Measurements from ENCODE around the gene RPIA.
A peak's percentile ranks its signal among the peaks of the same experiment; 100 is the strongest.

The RPIA gene

DNA sequence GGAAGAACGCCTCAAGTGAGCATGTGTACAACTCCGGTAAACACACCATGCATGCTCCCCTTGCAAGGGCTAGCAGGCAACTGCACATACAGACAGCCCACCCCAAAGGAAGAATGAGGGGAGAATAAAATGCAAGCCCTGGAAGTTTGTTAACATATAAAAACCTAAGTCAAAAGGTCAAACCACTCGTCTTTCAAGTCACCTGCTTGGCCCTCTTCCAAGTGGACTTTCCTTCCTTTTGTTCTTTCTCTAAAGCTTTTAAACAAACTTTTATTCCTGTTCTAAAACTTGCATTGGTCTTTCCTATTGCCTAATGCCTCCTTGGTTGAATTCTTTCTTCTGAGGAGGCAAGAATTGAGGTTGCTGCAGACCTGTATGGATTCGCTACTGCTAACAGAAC lies 5.2 kb upstream of the RPIA start:
- no peak for DNase-seq

GRCh38 chr2:88687384-88687783 lies 4.1 kb upstream of the RPIA start:
- no peak for DNase-seq

DNA sequence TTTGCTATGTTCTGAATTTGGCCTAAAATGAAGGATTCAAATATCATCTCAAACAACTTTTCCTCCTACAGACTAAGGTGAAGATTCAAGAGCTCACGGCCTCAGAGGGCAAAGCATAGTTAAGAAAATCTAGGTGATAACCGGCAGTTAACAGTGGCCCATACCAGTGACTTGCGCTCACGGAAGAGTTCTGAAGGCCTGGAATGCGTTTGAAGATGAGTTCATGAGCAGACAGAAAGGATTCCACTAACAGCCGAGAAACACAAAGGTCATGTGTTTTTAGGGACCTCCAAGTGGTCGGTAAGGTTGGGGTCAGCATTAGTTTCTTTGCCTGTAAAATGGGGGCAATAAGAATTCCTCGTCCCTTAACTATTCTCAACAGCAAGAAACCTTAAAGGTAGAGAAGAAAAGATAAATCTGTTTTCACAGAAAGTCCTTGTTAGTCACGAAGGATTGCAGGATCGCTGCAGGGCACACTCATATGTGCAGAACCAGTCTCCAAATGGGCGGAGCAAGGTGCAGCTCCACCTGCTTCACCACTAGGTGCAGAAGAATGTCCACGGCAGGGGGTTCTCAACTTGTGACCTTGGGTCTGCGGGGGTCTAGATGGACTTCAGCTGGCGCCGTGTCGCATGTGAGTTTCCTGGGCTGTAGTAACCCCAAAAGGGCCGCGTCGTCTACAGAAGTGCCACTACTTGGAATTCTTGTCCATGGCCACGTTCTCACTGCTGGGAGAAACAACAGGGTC lies 708 bp upstream of the RPIA start:
- peak; percentile 48 for DNase-seq

GRCh38 chr2:88692187-88692586 lies 714 bp downstream of the RPIA start:
- DNase-seq, result peak; percentile 6

- no peak for DNase-seq
These were observed 2.5 kb downstream of the RPIA start for GRCh38 chr2:88693911-88694414.

DNA sequence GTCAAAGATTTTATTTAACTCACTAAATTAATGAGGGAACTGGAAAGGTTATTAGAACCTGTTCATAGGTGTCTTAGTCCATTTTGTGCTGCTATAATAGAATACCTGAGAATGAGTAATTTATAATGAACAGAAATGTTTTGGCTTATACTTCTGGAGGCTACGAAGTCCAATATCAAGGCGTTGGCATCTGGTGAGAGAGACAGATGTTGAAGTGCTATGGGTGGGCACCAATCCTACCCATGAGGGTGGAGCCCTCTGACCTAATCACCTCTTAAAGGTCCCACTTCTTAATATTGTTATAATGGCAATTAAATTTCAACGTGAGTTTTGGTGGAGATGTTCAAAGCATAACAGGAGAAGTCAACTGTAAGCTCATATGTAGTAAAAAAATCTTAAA lies 5.1 kb downstream of the RPIA start:
- DNase-seq, result no peak

DNA sequence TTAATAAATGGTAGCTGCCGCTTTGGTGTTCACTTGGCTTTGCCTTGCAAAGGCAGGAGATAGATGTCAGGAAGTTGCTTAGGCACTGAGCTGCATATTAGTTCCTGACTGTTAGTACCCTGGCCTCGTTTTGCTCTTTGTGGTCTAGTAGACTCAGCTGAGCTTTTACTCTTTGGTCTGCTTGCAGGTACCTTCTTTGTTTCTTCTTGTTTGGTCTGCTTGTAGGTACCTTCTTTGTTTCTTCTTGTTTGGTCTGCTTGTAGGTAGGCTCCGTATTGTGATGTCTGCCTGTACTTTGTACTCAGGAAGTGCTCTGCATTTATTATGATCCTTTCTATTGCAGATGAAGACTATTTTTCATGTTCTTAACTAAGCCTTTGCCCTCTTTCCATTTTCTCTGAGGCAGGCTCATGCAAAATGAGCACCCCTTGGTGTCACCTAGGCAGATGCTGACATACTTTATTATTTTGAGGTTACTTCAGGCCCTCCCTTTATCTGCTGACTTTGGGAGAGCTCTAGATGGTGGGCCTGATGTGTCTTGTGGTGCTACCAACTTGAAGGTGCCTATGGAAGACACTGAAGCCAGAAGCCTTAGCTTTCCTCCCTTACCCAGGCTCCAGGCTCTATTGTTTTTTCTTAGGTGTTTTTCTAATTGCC lies 6.0 kb downstream of the RPIA start:
- DNase-seq, result no peak

- DNase-seq, result no peak
These were observed 6.5 kb downstream of the RPIA start for GRCh38 chr2:88698027-88698413.

DNA sequence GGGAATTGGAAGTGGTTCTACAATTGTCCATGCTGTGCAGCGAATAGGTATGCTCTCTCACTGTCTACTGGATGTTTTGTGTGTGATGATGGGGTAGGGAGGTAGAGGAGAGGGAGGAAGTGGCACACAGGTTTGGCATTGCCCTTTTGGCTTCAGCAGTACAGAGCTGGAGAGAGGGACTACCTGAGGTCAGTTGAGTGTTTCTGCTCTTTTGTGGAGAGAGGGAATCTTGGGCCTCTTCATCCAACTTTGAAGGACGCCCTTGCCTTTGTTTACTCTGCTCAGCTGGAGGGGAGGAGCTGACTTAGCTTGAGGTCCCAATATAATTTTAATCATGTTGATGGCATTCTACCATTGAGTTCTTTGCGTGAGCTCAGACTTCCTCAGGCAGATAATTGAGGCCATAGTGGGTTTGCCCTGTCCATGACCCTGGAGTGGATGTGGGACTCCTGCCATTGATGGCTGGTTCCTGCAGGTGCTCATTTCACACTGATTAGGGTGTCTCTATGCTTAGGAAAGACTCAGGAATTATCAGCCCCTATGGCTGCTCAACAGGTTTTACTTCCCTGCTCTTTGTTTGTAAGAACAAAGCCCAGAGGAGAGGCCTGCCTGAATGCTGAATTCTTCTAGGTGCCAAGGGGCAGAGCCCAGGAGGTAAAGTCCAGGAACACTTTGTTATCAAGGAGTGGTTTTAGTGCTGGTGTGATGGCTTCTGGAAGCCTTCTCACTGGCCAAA lies 7.2 kb downstream of the RPIA start:
- no peak for DNase-seq

- DNase-seq, result no peak
These were observed 15.5 kb downstream of the RPIA start for GRCh38 chr2:88707003-88707402.

GRCh38 chr2:88709181-88709631 lies 17.7 kb downstream of the RPIA start:
- DNase-seq, result no peak

DNA sequence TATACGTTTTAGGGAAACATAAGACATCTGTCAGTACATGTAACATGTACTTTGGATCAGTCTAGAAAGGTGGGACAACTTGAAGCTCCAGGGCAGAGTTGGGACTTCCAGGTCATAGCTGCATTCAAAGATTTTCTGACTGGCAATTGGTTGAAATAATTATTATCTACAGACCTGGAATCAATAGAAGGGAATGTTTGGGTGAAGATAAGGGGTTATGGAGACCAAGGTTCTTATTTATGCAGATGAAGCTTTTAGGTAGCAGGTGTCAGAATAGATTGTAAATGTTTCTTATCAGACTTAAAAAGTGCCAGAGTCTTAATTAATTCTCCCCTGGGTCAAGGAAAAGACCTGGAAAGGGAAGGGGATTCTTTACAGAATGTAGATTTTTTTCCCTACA lies 19.8 kb downstream of the RPIA start:
- DNase-seq, result no peak

DNA sequence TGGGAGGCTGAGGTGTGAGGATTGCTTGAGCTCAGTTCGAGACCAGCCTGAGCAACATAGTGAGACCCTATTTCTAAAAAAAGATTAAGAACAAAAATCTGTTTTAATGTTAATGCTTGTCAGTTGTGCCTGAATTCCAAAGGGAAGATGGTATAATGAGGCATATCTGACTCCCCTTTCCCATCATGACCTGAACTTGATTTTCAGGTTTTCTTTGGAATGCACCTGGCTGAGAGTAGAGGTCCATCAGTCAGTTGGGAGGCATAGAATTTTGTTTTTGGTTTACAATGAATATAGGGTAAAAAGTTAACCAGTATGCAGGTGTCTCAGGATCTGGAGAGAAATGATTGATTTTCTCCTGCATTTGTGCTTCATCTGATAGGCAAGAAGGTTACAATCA lies 20.4 kb downstream of the RPIA start:
- no peak for DNase-seq

GRCh38 chr2:88713408-88713807 lies 21.9 kb downstream of the RPIA start:
- DNase-seq, result no peak

- no peak for DNase-seq
These were observed 23.2 kb downstream of the RPIA start for GRCh38 chr2:88714667-88715066.

- DNase-seq, result no peak
These were observed 28.9 kb downstream of the RPIA start for GRCh38 chr2:88720399-88720798.

DNA sequence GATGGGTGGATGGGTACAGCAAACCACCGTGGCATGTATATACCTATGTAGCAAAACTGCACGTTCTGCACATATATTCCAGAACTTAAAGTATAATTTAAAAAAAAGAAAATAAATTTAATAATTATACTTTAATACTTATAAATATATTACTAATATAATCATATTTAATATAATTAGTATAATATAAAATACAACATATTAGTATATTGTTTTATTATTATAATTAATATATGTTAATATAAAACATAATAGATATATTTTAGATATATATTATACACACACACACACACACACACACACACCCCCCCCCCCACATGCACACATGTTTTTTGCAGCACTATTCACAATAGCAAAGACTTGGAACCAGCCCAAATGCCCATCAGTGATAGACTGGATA lies 29.8 kb downstream of the RPIA start:
- no peak for DNase-seq

GRCh38 chr2:88724643-88725332 lies 33.3 kb downstream of the RPIA start:
- DNase-seq, result no peak

GRCh38 chr2:88729061-88729745 lies 37.7 kb downstream of the RPIA start:
- no peak for DNase-seq

DNA sequence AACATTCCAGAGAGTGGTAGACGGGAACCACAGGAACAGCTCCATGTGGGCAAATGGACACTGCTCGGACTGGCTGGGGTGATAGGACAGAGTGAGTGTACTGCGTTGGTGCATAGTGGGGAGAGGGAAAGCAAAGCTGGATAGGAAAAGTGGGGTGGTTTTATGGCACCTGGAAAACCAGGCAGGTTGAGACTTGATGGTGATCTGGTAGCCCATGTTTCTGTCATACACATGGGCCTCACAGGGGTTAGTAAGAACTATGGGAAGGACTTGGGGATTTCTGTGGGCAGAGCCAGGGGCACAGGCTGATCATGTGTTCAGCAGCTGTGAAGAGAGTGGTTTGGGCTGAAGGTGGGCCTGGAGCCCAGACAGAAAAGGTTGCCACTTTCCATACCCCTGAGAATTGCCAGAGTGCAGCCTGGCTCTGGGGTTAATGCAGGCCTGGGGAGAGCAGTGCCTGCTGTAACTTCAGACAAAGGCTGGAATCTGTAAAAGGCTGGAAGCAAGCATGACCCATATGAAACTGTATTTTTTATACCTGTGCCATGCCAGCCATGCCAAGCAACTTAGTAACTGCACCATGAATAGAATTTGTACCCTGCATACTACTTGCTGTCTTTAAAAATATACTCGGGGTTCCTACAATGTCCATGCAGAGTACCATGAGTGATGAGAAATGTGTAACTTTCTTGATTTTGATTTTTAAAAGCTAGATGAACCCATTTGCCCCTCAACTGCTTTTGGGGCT lies 41.9 kb downstream of the RPIA start:
- no peak for DNase-seq

GRCh38 chr2:88735133-88735532 lies 43.7 kb downstream of the RPIA start:
- DNase-seq, result no peak

DNA sequence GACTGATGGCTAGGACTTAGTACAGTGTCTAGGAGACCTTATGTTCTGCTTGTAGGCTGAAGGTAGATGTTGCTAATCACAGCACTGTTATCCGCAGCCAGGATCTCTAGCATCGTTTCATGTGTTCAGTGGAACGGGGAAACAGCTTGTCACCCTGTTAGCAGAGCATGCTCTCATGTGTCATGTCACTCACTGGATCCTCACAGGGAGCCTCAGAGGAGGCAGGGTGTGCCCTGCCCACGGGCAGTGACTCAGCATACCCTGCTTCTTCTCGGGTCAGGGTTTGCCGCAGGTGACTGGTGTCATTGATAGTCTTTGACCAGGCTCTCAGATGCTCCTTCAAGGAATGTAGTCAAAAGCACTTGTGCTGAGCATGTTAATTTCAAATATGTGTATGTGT lies 44.4 kb downstream of the RPIA start:
- no peak for DNase-seq
